Measurements from ENCODE around the gene PLA2G15.

DNA sequence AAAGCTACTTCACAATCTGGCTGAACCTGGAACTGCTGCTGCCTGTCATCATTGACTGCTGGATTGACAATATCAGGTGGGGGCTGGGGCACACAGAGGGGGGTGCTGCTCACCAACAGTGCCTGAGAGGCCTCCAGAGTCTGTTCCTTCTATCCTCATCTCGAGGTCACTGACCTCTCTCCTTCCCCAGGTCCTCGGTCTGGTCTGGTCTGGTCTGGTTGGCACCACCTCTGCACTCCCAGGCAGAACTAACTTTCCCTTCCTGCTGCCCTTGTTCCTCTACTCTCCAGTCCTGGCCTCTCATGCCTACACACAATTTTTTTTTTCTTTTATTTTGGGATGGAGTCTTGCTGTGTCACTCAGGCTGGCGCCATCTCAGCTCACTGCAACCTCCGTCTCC is 4.2 kb downstream of the PLA2G15 start:
- TF ChIP-seq, protein P1, sequence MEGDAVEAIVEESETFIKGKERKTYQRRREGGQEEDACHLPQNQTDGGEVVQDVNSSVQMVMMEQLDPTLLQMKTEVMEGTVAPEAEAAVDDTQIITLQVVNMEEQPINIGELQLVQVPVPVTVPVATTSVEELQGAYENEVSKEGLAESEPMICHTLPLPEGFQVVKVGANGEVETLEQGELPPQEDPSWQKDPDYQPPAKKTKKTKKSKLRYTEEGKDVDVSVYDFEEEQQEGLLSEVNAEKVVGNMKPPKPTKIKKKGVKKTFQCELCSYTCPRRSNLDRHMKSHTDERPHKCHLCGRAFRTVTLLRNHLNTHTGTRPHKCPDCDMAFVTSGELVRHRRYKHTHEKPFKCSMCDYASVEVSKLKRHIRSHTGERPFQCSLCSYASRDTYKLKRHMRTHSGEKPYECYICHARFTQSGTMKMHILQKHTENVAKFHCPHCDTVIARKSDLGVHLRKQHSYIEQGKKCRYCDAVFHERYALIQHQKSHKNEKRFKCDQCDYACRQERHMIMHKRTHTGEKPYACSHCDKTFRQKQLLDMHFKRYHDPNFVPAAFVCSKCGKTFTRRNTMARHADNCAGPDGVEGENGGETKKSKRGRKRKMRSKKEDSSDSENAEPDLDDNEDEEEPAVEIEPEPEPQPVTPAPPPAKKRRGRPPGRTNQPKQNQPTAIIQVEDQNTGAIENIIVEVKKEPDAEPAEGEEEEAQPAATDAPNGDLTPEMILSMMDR (IDR thresholded peaks at IDR 0.05) = no peak
- no peak for TF ChIP-seq RAD21 (IDR thresholded peaks at IDR 0.05; ENCODE audit: low read length)
- TF ChIP-seq RXRA (IDR thresholded peaks at IDR 0.05; ENCODE audit: borderline replicate concordance, low read depth) = no peak
